H9 (cell line): Measurements from ENCODE around the gene PDE4B. TPM values are rescaled to one million over a fixed set of nuclear protein-coding genes. Genes with fewer than 3 reads are reported as not detected.

Source experiments
- DNase-seq: peaks from one replicate; pipeline ENCODE4 v3.0.0-alpha.2; 2017
- H2AFZ ChIP-seq: one replicate; pipeline ENCODE4 v1.6.1; 2013; ENCODE audit warnings: mild to moderate bottlenecking, low read length, control low read depth, moderate library complexity
- H2AK5ac ChIP-seq: 2 replicates; pipeline ENCODE4 v1.6.1; 2013; ENCODE audit warnings: low read length, control low read depth, mixed read lengths; ENCODE audit not compliant: insufficient read length
- H2BK120ac ChIP-seq: one replicate; pipeline ENCODE4 v1.6.1; 2013; ENCODE audit warnings: low read depth, mild to moderate bottlenecking, low read length, control low read depth, inconsistent platforms; ENCODE audit not compliant: poor library complexity, severe bottlenecking
- H2BK12ac ChIP-seq: 2 replicates; pipeline ENCODE4 v1.6.1; 2013; ENCODE audit warnings: low read length, control low read depth, mixed read lengths, low read depth; ENCODE audit not compliant: insufficient read length
- H2BK15ac ChIP-seq: 2 replicates; pipeline ENCODE4 v1.6.1; 2013; ENCODE audit warnings: low read depth, low read length, control low read depth
- H2BK20ac ChIP-seq: one replicate; pipeline ENCODE4 v1.6.1; 2013; ENCODE audit warnings: low read depth, mild to moderate bottlenecking, low read length, control low read depth, inconsistent platforms; ENCODE audit not compliant: poor library complexity, severe bottlenecking
- H2BK5ac ChIP-seq: 2 replicates; pipeline ENCODE4 v1.6.1; 2013; ENCODE audit warnings: low read length, control low read depth, mixed read lengths; ENCODE audit not compliant: insufficient read length
- H3K14ac ChIP-seq: 2 replicates; pipeline ENCODE4 v1.6.1; 2013; ENCODE audit warnings: low read length, control low read depth; ENCODE audit not compliant: insufficient read depth
- H3K18ac ChIP-seq: 2 replicates; pipeline ENCODE4 v1.6.1; 2013; ENCODE audit warnings: low read depth, mild to moderate bottlenecking, mixed read lengths, low read length, control low read depth; ENCODE audit not compliant: insufficient read length
- H3K23ac ChIP-seq: 2 replicates; pipeline ENCODE4 v1.6.1; 2013; ENCODE audit warnings: low read length, control low read depth, mixed read lengths, low read depth; ENCODE audit not compliant: insufficient read length
- H3K23me2 ChIP-seq: 2 replicates; pipeline ENCODE4 v1.6.1; 2013; ENCODE audit warnings: low read depth, mild to moderate bottlenecking, mixed read lengths, low read length, control low read depth; ENCODE audit not compliant: insufficient read length, poor library complexity, severe bottlenecking
- H3K27ac ChIP-seq: 2 replicates; pipeline ENCODE4 v1.5.1; 2013; ENCODE audit warnings: low read length, control low read depth, mixed read lengths, low read depth; ENCODE audit not compliant: insufficient read length
- H3K27me3 ChIP-seq: 2 replicates; pipeline ENCODE4 v1.6.1; 2013; ENCODE audit warnings: low read length, control low read depth, inconsistent platforms; ENCODE audit not compliant: insufficient read depth
- H3K4ac ChIP-seq: 2 replicates; pipeline ENCODE4 v1.6.1; 2013; ENCODE audit warnings: low read depth, mild to moderate bottlenecking, control low read depth, inconsistent platforms, low read length, moderate library complexity
- H3K4me1 ChIP-seq: 2 replicates; pipeline ENCODE4 v1.6.1; 2013; ENCODE audit warnings: low read length, control low read depth, inconsistent platforms; ENCODE audit not compliant: insufficient read depth
- H3K4me2 ChIP-seq: 2 replicates; pipeline ENCODE4 v1.6.1; 2013; ENCODE audit warnings: low read length, control low read depth, mixed read lengths; ENCODE audit not compliant: insufficient read length, insufficient read depth
- H3K56ac ChIP-seq: 2 replicates; pipeline ENCODE4 v1.6.1; 2013; ENCODE audit warnings: low read depth, mild to moderate bottlenecking, mixed read lengths, low read length, control low read depth; ENCODE audit not compliant: insufficient read length
- H3K79me1 ChIP-seq: 2 replicates; pipeline ENCODE4 v1.6.1; 2013; ENCODE audit warnings: low read depth, mild to moderate bottlenecking, moderate library complexity, low read length, control low read depth, inconsistent platforms; ENCODE audit not compliant: insufficient read depth, poor library complexity, severe bottlenecking
- H3K79me2 ChIP-seq: 2 replicates; pipeline ENCODE4 v1.6.1; 2013; ENCODE audit warnings: low read length, control low read depth, inconsistent platforms; ENCODE audit not compliant: insufficient read depth
- H3K9ac ChIP-seq: 2 replicates; pipeline ENCODE4 v1.6.1; 2013; ENCODE audit warnings: low read length, control low read depth, mixed read lengths; ENCODE audit not compliant: insufficient read length; ENCODE audit errors: extremely low read depth
- H3K9me3 ChIP-seq: one replicate; pipeline ENCODE4 v1.6.1; 2013; ENCODE audit warnings: low read depth, low read length, inconsistent platforms; ENCODE audit not compliant: control insufficient read depth
- H3T11ph ChIP-seq: one replicate; pipeline ENCODE4 v1.6.1; 2013; ENCODE audit warnings: mild to moderate bottlenecking, low read length, control low read depth, inconsistent platforms
- H4K20me1 ChIP-seq: one replicate; pipeline ENCODE4 v1.6.1; 2013; ENCODE audit not compliant: control insufficient read depth, insufficient read length, insufficient read depth
- H4K5ac ChIP-seq: 2 replicates; pipeline ENCODE4 v1.6.1; 2013; ENCODE audit warnings: low read depth, mild to moderate bottlenecking, mixed read lengths, low read length, control low read depth; ENCODE audit not compliant: insufficient read length
- H4K8ac ChIP-seq: replicated peaks from 2 replicates; pipeline ENCODE4 v1.6.1; 2013; ENCODE audit warnings: low read length, control low read depth, mixed read lengths, low read depth; ENCODE audit not compliant: insufficient read length
- H4K91ac ChIP-seq: 2 replicates; pipeline ENCODE4 v1.6.1; 2013; ENCODE audit warnings: low read depth, mild to moderate bottlenecking, moderate library complexity, mixed read lengths, low read length, control low read depth; ENCODE audit not compliant: insufficient read length
- H3K27ac Mint-ChIP-seq, 3 experiments: 2 replicates in 2 of 3; 3 replicates in 1 of 3; pipeline ENCODE4 v1.8.0; 2020 to 2021; ENCODE audit warnings: mixed read lengths in 3 of 3, mild to moderate bottlenecking in 1 of 3, moderate library complexity in 1 of 3
- H3K27me3 Mint-ChIP-seq: 2 replicates; pipeline ENCODE4 v1.8.0; 2021; ENCODE audit warnings: low read depth, mild to moderate bottlenecking, moderate library complexity, mixed read lengths
- H3K36me3 Mint-ChIP-seq, 3 experiments: 2 replicates in 2 of 3; 3 replicates in 1 of 3; pipeline ENCODE4 v1.8.0; 2020 to 2021; ENCODE audit warnings: low read depth in 3 of 3, mixed read lengths in 3 of 3; ENCODE audit not compliant: insufficient read depth in 1 of 3
- H3K4me1 Mint-ChIP-seq, 2 experiments: 2 replicates each; pipeline ENCODE4 v1.8.0; 2020; ENCODE audit warnings: mixed read lengths in 2 of 2
- H3K4me3 Mint-ChIP-seq, 2 experiments: 2 replicates in 1 of 2; 3 replicates in 1 of 2; pipeline ENCODE4 v1.8.0; 2020 to 2021; ENCODE audit warnings: mild to moderate bottlenecking in 2 of 2, mixed read lengths in 2 of 2, moderate library complexity in 1 of 2
- H3K9me3 Mint-ChIP-seq, 2 experiments: 2 replicates in 1 of 2; 3 replicates in 1 of 2; pipeline ENCODE4 v1.8.0; 2020; ENCODE audit warnings: mild to moderate bottlenecking in 2 of 2, mixed read lengths in 2 of 2, moderate library complexity in 1 of 2
- CTCF ChIP-seq: fragments of 200-600 bp; sonication (generic); conservative IDR thresholded peaks from 3 replicates; pipeline ENCODE4 v1.8.0; 2021; ENCODE audit warnings: antibody characterized with exemption, mild to moderate bottlenecking
- WGBS: extraction: QIAGEN DNeasy Blood & Tissue Kit; methylation state at CpG from one replicate; pipeline ENCODE4 v1.1.7; 2013; ENCODE audit warnings: missing lambda C conversion rate, low lambda C conversion rate, mixed read lengths; ENCODE audit not compliant: insufficient read length; ENCODE audit errors: extremely low coverage; 5-methylcytosine and 5-hydroxymethylcytosine counted together
- total RNA-seq: library from RNA; stranded (reverse); gene quantifications from 2 replicates; pipeline ENCODE4 v1.2.1, GENCODE V29; 2021

The PDE4B gene
- total RNA-seq, 1 experiment from 2014 or later: 19.8 TPM

GRCh38 chr1:66368261-66368660 is 575.6 kb downstream of the PDE4B start:
- no peak for DNase-seq
- Histone ChIP-seq H4K91ac (no peak overlapping the region), H4K5ac (no peak overlapping the region), H2BK5ac (no peak overlapping the region), H4K8ac (no peak overlapping the region), H3K27ac (no peak overlapping the region), H3K9ac (no peak overlapping the region), H3K79me1 (no peaks in the 10 kb centered on the region), H3K4me2 (no peak overlapping the region), H2BK12ac (no peak overlapping the region), H3K14ac (no peak overlapping the region), H3K23ac (no peak overlapping the region), H2BK20ac (no peak overlapping the region), H2BK15ac (no peak overlapping the region), H2AK5ac (no peak overlapping the region), H2BK120ac (no peak overlapping the region), H3K79me2 (no peaks in the 10 kb centered on the region), H3K23me2 (no peaks in the 10 kb centered on the region), H3K4me1 (no peaks in the 10 kb centered on the region), H3K56ac (no peak overlapping the region), H3K4ac (no peak overlapping the region), H4K20me1 (no peaks in the 10 kb centered on the region), H3T11ph (no peak overlapping the region), H2AFZ (no peak overlapping the region), H3K18ac (no peak overlapping the region), H3K27me3 (no peaks in the 10 kb centered on the region), H3K9me3 (no peaks in the 10 kb centered on the region)
- Mint-ChIP-seq H3K27me3 (no peaks in the 10 kb centered on the region), H3K9me3 (no peaks in the 10 kb centered on the region), H3K4me3 (no peak overlapping the region), H3K36me3 (peaks cover 8 to 91% (median 14%) of the 10 kb centered on the region in 3 experiments; a peak in 5 of 7 replicates), H3K27ac (no peak overlapping the region), H3K4me1 (peaks cover 2 to 5% of the 10 kb centered on the region in 2 experiments; a peak in 3 of 4 replicates)
- no CpG with 5 or more reads among the region's 5 CpGs for WGBS
- TF ChIP-seq CTCF: no peak
